ELF-1 (cell line): ENCODE results near the gene TPM2.

Experiments used
- DNase-seq: peaks from one replicate; pipeline ENCODE4 v3.0.0-alpha.2; 2016; ENCODE audit warnings: low read depth, low spot score

The TPM2 gene

DNA sequence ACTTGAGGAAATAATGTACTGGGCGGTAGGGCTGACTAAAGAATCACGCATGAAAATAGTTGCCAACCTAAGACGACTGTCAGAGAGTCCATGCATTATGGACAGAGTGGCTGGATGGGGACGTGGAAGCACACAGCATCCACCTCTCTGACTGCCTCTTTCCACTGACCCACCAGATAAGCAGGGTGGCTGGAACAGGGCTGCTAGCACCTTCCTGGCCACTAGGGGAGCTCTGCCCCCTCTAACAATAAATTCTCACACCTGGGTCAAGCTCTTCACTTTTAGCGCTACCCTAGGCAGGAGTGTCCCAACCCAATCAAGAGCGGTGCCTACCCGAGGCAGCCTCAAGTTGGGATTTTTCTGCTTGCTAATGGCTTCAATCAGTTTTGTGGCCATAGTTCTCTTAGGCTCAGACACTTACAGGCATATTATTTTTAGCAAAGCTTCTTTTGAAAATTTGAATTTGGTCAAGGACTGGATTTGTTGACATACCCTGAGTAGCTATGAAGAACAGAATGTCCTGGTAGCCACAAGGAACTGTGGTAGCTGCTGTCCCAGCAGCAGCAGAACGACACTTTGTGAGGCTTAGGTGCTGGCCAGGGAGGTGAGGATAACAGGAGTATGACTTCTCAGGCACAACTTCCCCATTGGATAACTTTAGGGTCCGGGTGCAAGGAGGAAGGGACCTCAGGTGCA is 6.9 kb upstream of the TPM2 start:
- peak; percentile 86 for DNase-seq

DNA sequence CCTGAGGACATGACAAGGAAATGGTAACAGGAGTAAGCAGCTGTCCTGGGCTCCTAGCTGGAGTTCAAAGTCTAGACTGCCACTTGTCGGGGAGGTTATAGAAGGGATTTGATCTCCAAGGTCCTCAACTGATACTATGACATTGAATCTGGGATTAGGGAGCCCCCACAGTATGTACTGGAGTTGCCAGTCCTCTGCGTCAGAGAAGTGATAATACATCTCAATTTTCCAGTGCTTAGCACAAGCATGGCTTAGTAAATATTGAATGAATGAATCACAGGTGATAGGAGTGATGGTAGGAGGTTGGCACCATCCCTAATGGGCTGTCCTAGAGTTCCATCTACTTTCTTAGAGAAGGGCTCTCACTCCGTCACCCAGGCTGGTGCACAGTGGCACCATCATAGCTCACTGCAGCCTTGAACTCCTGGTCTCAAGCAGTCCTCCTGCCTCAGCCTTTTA is 6.2 kb upstream of the TPM2 start:
- no peak for DNase-seq

DNA sequence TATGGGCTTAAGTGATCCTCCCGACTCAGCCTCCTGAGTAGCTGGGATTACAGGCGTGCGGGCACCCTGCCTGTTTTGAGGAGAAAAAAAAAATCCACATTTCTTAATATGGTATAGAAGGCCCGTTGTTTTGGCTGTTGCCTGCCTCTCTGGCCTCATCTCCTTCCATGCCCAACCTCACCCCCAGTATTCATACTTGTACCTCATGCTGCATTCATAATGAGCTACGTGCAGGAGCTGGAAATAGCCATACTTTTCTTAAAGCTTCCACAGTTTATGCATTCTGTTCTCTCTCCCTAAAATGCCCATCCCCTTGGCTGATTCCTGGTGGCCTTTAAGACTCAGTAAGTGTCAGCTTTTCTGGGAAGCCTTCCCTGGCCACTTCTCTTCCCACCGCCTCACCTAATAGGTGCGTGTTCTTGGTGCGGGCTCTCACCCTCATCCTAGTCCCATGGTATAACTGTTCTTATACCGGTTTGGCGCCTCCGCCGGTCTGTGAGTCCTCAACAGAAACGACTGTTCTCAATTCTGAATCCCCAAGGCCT is 2.1 kb upstream of the TPM2 start:
- DNase-seq: peak; percentile 30

DNA sequence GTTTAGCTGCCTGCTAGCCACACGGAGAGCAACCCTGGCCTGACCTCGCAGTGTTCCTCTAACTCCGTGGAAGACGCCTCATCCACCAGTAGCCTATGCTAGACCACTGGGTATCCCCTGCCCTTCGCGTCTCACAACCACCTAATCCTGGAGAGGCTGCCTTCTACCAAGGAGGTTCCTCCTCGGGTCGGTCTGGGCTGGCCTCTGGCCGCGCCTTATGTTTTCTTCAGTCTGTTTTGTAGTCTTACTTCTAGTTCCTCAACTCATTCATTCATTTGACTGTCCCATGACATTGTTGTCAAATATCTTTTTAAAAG is 1.6 kb upstream of the TPM2 start:
- peak; percentile 56 for DNase-seq

DNA sequence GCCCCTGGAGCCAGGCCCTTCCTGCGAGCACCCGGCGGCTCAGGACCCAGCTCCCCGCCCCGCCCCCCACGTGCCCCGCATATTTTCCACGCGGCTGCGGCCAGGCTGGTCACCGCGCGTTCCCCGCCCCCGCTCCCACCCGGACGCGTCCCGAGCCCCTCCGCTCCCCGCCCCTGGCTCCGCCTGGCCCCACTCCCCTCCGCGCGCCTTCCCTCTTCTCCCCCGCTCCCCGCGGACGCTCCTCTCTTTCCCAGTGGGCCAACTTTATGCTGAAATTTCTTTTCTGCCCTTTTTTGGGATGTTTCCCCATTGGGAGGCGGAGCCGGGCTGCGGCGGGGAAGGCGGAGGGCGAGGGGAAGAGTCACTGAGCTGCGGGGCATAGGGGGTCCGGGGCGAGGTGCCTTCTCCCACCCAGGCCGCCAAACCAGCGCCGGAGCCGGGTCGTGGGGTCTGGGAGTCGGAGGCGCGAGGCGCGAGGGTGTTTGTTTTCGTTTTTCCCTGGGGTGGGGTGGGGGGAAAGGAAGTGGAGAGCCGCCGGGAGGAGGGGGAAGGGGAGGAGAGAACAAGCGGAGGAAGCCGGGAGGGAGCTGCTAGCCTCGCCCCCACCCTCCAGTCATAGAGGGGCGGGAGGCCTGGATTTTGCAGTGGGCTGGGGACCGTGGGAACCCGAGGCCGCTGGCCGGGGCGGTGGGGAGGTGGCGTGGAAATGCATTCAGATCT is 1.0 kb upstream of the TPM2 start:
- DNase-seq: peak; percentile 64

DNA sequence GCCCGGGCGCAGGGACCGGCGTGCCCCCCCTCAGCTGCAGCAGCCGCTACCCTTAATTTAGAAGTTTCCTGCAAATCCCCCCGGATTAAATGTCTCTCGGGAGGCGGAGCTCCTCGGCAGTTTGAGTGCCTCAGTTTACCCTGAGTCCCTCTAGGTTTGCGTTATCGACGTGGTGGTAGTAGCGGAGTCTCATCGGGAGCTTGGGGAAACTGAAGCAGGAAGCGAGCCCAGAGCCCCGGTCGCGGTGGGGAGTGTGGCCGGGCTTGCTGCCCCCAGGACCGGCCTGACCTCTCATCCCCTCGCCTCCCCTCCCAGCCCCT is 529 bp upstream of the TPM2 start:
- DNase-seq: no peak

DNA sequence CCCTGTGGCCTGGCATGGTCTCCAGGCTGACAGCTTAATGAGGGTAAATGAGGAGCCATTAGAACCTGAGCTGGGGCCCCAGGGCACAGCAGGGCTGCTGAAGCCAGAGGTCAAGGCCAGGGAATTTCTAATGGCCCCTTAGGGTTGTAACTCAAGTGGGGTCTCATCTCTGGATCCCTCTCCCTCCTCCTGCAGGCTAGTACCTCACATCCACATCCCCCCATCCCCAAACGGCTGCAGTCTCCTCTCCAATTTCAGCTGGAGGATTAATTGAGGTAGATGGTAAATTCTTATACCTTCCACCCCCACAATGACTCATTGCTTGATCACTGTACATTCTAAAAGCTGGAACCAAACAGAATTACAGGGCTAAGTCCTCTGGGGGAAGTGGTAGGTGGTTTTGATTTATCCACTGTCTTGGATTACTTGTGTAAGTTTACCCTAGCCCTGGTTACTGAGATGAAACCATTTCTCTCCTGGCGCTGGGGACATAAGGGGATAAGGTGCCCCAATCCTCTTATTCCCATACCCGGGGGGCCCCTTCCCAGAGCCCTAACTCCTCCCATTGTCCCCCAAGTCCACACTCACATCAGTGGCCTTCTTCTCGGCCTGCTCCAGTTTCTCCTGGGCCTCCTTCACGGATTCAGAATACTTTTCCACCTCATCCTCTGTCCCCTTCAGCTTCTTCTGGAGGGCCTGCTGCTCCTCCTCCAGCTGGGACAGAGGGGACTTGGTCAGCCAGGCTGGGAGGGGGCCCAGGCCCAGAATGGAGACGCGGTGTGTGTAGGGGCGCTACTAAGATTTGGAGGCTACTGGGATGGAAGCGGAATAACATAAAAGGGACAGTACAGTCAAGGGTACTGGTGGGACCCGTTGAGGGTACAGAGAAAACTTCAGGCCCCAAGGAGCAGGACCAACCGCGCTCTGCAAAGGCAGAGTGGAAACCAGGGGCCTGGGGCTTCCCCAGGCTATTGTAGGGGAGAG is 875 bp downstream of the TPM2 start:
- DNase-seq: peak; percentile 11

DNA sequence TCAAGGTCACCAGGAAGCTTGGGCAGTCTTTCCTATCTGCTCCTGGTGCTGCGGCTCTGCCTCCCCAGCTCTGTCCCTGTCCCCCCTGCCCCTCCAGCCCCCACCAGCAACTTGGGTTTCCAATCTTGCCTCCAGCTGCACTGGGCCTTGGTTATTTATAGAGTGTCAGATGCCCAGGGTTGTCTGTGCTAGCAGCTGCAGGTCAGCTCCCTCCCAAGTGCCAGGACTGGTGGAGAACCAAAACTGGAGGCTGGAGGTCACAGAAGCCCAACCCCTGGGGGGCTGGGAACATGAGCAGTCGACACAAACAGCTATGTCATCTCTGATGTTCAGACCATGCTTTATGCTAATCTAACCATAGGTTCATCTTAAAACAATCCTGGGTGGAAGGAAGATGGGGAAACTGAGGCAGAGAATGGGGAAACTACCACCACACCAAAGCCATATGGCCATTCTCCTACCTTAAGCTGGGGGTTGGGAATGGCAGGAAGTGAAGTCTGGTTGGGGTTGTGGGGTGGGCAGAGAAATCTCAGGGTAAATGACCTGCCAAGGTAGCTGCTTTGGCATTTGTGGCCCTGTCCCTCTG is 1.7 kb downstream of the TPM2 start:
- DNase-seq: no peak

DNA sequence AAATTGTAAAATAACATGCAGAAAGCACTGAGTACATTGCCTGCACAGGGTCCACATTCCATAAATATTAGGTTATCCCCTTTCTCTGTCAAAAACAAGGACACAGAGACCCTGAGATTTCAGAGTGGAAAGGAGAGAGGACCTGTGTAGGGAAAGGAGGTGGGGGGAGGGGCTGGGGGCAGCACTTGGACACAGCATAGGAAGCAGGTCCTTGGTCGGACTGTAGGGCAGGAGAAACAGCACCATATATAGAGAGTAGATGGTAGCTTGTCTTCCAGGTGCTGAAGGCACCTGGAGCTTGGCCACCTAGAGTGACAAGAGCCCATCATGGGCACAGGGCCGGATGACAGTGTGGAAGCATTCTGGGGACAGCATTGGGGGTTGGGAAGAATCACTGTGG is 2.4 kb downstream of the TPM2 start:
- DNase-seq: no peak

DNA sequence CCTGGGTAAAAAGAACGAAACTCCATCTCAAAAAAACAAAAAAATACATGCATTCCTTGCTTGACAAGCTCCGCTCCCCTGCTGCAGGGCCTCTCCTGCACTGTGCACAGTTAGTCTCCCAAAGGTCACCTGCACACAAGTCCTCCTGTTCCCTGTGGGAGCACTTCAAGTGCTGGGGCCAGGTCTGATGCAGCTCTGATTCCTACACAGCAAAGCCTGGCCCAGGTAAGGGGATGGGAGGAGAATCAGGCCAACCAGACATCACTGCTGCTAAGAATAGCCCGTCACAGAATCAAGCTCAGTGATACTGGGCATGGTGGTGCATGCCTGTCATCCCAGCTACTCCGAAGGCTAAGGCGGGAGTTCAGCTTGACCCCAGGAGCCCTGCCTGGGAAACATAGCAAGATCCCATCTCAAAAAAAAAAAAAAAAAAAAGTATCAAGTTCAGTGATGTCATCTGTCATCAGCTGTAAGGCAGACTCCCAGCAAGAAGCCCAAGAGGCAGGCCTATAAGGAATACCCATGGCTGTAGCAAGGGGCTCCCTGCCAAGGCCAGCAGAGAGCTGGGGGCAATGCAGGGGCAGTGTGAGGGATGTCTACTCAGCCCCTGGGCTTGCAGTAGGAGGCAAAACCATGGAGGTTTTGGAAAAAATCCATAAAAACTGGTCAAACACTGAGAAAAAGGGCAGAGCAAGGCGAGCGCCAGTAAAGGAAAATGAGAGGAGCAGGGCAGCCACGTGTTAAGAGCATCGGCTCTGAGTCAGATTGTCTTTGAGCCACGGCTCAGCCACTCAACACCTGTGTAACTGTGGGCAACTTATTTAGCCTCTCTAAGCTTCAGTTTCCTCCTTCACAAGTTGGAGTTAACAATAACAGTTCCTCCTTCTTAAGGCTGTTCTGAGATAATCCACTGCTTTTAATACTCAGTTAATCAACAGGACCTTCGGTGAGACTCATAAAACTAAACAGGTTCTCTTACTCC is 3.2 kb downstream of the TPM2 start:
- no peak for DNase-seq

DNA sequence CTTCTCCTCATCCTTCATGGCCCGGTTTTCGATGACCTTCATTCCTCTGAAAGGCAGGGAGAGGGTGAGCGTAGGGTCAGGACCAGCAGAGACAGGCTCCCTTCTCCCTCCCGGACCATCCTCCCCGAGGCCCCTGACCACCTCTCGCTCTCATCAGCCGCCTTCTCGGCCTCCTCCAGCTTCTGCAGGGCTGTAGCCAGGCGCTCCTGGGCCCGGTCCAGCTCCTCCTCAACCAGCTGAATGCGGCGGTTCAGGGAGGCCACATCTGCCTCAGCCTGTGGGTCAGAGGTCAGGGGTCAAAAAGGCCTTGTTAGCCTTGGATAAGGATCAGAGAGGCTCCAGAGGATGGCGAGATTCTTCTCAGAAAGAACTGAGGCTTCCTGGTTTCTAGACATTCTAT is 4.2 kb downstream of the TPM2 start:
- no peak for DNase-seq

DNA sequence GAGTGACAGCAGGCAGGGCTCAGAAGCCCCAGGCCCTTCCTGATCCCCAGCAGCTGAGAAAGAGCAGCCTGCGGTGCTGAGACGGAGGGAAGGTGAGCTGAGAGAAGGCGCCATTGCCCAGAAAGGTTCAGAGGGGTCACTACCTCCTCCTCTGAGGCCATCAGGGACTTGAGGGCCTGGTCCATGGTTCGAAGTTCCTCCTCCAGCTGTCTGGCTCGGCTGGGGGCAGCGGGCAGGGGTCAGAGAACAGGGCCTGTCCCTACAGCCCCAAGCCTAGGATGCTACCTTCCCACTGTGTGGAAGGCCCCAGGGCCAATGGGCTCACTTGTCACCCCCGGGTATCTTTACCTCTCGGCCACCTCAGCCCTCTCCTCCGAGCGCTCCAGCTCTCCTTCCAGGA is 4.8 kb downstream of the TPM2 start:
- DNase-seq: no peak

DNA sequence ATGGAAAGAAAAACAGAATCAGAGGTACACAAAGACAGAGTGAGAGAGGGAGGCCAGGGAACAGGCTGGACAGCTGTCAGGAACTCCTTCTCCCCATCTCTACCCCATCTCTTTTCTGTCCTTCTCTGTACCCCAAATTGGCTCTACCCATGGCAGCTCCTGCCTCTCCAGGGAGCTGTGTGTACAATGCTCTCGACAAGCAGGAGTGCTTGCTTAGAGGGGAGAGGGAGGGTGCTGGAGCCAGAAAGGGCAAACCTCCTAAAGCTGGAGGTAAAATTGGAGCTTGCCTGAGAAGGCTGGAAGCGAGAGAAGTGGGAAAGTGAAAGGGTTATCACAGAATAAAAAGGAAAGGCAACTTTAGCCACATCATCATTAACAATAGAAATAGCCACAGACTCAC is 6.4 kb downstream of the TPM2 start:
- no peak for DNase-seq

DNA sequence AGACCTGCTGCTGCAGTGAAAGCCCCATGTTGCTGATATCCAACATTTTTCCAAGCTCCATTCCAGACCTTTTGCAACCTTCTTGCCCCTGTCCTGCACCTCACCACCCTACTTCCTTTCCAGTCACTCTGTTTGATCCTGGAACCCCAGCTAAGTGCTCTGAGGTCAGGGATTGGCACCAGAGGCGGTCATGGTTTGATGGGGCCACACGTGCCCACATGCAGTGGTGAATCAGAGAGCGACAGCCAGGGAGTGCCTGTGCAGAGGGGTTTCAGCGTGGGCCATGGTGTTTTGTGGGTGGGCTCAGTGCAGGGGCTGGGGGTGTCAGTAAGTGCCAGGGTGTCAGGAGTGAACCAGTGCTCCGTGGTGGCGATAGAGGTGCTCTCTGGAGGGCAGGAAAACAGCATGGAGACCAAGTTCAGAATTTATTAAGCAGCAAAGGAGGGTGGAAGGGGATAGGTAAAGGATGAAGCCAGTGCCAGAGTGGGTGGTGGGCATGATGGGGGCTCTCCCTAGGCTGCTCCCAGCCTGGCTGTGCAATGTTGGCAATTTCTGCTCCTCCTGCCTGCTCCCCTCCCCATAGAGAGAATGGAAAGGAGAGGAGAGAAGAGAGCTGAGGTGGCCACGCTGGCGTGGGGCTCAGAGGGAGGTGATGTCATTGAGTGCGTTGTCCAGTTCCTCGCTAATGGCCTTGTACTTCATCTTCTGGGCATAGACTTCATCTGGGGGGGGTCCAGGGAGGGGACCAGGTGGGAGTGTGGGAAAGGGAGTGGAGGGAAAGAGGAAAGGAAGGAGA is 7.0 kb downstream of the TPM2 start:
- no peak for DNase-seq

DNA sequence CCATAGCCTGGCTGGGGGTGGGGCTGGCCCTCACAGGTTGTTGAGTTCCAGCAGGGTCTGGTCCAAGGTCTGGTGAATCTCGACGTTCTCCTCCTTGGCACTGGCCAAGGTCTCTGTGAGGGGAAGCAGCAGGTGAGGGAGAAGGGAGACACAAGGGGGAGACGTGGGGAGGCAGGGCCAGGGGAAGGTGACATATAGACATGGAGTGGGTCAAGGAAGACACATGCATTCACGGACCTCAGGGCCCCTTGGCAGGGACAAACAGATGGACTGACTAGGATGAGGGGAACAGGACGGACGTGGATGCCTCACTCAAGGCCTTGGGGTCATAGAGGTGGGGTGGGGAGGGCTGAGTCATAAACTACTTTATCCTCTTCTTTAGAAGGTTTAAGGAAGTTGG is 7.7 kb downstream of the TPM2 start:
- DNase-seq: no peak

DNA sequence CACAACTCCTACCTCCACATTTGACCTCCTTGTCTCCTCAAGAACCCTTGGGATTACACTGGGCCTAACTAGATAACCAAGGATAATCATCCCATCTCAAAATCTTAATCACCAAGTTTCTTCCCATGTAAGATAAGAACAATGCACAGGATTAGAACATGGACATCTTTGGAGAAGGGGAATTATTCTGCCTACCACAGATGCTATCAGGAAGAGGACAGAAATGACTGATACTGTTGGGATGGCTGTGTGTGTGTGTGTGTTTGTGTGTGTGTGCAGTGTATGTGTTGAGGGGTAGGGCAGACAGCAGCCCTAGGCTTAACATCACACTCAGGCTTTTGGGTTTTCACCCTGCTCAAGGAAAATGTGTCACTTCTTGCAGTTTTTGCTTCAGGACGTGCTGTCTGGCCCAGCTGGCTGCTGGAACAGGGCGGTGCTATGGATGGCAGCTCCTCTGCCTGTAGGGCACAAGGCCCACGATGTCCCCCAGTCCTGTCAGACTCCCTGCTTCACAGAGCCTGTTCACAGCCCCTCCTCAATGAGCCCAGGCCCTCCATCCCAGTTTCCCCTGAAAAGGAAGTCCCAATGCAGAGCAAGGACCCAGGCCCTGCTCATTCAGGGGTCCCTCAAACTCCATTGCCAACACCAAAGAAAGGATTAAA is 8.3 kb downstream of the TPM2 start:
- DNase-seq: no peak

DNA sequence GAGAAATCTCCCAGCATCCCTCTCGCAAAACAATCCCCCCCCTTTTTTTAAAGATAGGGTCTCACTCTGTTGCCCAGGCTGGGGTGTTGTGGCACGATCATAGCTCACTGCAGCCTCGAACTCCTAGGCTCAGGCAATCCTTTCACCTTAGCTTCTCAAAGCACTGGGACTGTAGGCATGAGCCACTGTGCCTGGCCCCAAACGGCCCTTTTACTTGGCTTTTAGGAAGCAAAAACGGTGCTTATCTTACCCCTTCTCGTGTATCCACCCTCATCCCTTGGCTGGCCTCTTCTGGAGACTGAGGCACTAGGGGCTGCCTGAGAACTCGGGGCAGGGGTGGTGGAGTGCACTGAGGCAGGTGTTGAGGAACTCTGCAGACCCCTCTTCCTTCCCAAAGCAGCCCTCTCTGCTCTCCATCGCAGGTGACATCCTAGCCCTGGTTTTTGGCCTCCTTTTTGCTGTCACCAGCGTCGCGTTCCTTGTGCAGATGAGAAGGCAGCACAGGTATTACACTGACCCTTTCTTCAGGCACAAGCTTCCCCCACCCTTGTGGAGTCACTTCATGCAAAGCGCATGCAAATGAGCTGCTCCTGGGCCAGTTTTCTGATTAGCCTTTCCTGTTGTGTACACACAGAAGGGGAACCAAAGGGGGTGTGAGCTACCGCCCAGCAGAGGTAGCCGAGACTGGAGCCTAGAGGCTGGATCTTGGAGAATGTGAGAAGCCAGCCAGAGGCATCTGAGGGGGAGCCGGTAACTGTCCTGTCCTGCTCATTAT is 9.2 kb downstream of the TPM2 start:
- DNase-seq: peak; percentile 88

DNA sequence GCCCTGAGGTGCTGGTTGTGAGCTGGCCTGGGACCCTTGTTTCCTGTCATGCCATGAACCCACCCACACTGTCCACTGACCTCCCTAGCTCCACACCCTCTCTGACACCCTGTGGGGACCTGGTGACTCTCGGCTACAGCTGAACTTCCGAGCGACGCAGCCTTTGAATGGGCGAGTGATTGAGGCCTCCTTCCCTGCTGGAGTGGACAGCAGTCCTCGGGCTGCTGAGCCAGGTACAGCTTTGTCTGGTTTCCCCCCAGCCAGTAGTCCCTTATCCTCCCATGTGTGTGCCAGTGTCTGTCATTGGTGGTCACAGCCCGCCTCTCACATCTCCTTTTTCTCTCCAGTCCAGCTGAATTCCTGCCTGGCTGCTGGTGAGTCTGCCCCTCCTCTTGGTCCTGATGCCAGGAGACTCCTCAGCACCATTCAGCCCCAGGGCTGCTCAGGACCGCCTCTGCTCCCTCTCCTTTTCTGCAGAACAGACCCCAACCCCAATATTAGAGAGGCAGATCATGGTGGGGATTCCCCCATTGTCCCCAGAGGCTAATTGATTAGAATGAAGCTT is 9.9 kb downstream of the TPM2 start:
- no peak for DNase-seq
